PC-3 (cell line): Measurements from ENCODE around the gene GPC5. TPM values are rescaled to one million over a fixed set of nuclear protein-coding genes. Genes with fewer than 3 reads are reported as not detected.

Experiments
- ATAC-seq: fragments of 200-7000 bp; cut with Tn5 transposase; 2 replicates; pipeline ENCODE4 v1.9.1; 2020; ENCODE audit warnings: mild to moderate bottlenecking, moderate library complexity
- BruUV-seq: library from RNA; stranded (reverse); fragments of 400-500 nt; replicated peaks from 2 replicates; lab custom pipeline; 2021; lab: Mats Ljungman, UMichigan
- CTCF ChIA-PET: fragments of 300-600 bp; sonication (Branson Sonifier 250); formaldehyde crosslinking; loops from one replicate; lab custom pipeline; 2022; ENCODE audit warnings: antibody characterized with exemption; lab: Charles Lee
- POLR2A ChIA-PET: fragments of 300-600 bp; sonication (Branson Sonifier 250); formaldehyde crosslinking; loops from one replicate; lab custom pipeline; 2022; ENCODE audit warnings: antibody characterized with exemption; ENCODE audit not compliant: unreplicated experiment; lab: Charles Lee
- DNase-seq: peaks from one replicate; pipeline ENCODE4 v3.0.0-alpha.2; 2015
- H2AFZ ChIP-seq: fragments of 300-600 bp; sonication (generic); 2 replicates; pipeline ENCODE4 v1.6.0; 2016; ENCODE audit warnings: antibody characterized with exemption, low read length
- H3F3A ChIP-seq: fragments of 300-600 bp; sonication (generic); one replicate; pipeline ENCODE4 v1.6.0; 2017; ENCODE audit warnings: antibody characterized with exemption, low read length, control low read depth, mild to moderate bottlenecking; ENCODE audit not compliant: unreplicated experiment
- H3K27ac ChIP-seq: fragments of 300-600 bp; sonication (generic); 2 replicates; pipeline ENCODE4 v1.5.1; 2016; ENCODE audit warnings: mild to moderate bottlenecking, low read length
- H3K27me3 ChIP-seq: fragments of 300-600 bp; sonication (generic); 2 replicates; pipeline ENCODE4 v1.6.1; 2016; ENCODE audit warnings: low read length, mixed read lengths
- H3K36me3 ChIP-seq: fragments of 300-600 bp; sonication (generic); 2 replicates; pipeline ENCODE4 v1.6.1; 2016; ENCODE audit warnings: low read depth, mixed run types, low read length, mixed read lengths
- H3K4me1 ChIP-seq: fragments of 300-600 bp; sonication (generic); 2 replicates; pipeline ENCODE4 v1.5.1; 2016; ENCODE audit warnings: low read length; ENCODE audit not compliant: insufficient read depth
- H3K4me2 ChIP-seq: fragments of 300-600 bp; sonication (generic); 2 replicates; pipeline ENCODE4 v1.6.0; 2016; ENCODE audit warnings: low read length
- H3K4me3 ChIP-seq: fragments of 300-600 bp; sonication (generic); 2 replicates; pipeline ENCODE4 v1.5.1; 2016; ENCODE audit warnings: mild to moderate bottlenecking, low read length, mixed read lengths
- H3K79me2 ChIP-seq: fragments of 300-600 bp; sonication (generic); 2 replicates; pipeline ENCODE4 v1.6.1; 2017; ENCODE audit warnings: low read length, mixed read lengths
- H3K9ac ChIP-seq: fragments of 300-600 bp; sonication (generic); 2 replicates; pipeline ENCODE4 v1.6.0; 2016; ENCODE audit warnings: mild to moderate bottlenecking, low read length
- H3K9me2 ChIP-seq: fragments of 300-600 bp; sonication (generic); replicated peaks from 2 replicates; pipeline ENCODE4 v1.6.1; 2016; ENCODE audit warnings: mixed run types, low read length, mixed read lengths
- H3K9me3 ChIP-seq: fragments of 300-600 bp; sonication (generic); 2 replicates; pipeline ENCODE4 v1.6.1; 2016; ENCODE audit warnings: low read length, mixed read lengths
- H4K20me1 ChIP-seq: fragments of 300-600 bp; sonication (generic); 2 replicates; pipeline ENCODE4 v1.6.1; 2016; ENCODE audit warnings: low read length, mixed read lengths
- CTCF ChIP-seq: fragments of 300-600 bp; sonication (generic); conservative IDR thresholded peaks from 2 replicates; pipeline ENCODE4 v1.5.1; 2017; ENCODE audit warnings: antibody characterized with exemption, low read depth, mild to moderate bottlenecking, low read length
- EZH2 ChIP-seq: fragments of 300-600 bp; sonication (generic); IDR thresholded peaks from one replicate; pipeline ENCODE4 v1.6.1; 2017; ENCODE audit warnings: antibody characterized with exemption, mild to moderate bottlenecking, low read length; ENCODE audit not compliant: unreplicated experiment
- EZH2phosphoT487 ChIP-seq: fragments of 300-600 bp; sonication (generic); IDR thresholded peaks from 2 replicates; pipeline ENCODE4 v1.6.1; 2018; ENCODE audit warnings: mild to moderate bottlenecking, antibody characterized with exemption, low read length, borderline replicate concordance
- intact Hi-C: fragments of 100-400 bp; cut with micrococcal nuclease; formaldehyde crosslinking; loops from 2 replicates; pipeline ENCODE4 v1.9.0; 2023
- total RNA-seq: library from RNA; depleted of rRNA; stranded (reverse); fragments of >200 nt; gene quantifications from 2 replicates; pipeline ENCODE4 v1.2.3, GENCODE V29; 2014

GPC5 gene
- total RNA-seq, 1 experiment from 2014 or later, result not detected

GRCh38 chr13:92483894-92484293 lies 1085.5 kb downstream of the GPC5 start:
- CTCF ChIA-PET, result no interaction called here
- Histone ChIP-seq H3K36me3 (no peaks in the 10 kb centered on the region), H3K27ac (no peak overlapping the region), H4K20me1 (no peaks in the 10 kb centered on the region), H3K79me2 (no peaks in the 10 kb centered on the region), H3K4me2 (no peak overlapping the region), H3K4me3 (no peak overlapping the region), H3F3A (no peaks in the 10 kb centered on the region), H3K9me2 (no peaks in the 10 kb centered on the region), H2AFZ (no peak overlapping the region), H3K27me3 (no peaks in the 10 kb centered on the region), H3K9ac (no peak overlapping the region), H3K4me1 (no peaks in the 10 kb centered on the region), H3K9me3 (no peaks in the 10 kb centered on the region)
- intact Hi-C loops, result no loop called here
- POLR2A ChIA-PET, result no interaction called here
- DNase-seq, result no peak
- BruUV-seq, result no TSS peak
- ATAC-seq, result no peak
- no peak for TF ChIP-seq EZH2phosphoT487

GRCh38 chr13:92487238-92487637 lies 1088.8 kb downstream of the GPC5 start:
- intact Hi-C loops, result no loop called here

GRCh38 chr13:92488249-92488852 lies 1089.9 kb downstream of the GPC5 start:
- H3K79me2 ChIP-seq, result no peaks in the 10 kb centered on the region
- no peaks in the 10 kb centered on the region for H3K36me3 ChIP-seq
- intact Hi-C loops, result no loop called here
- no peaks in the 10 kb centered on the region for H4K20me1 ChIP-seq
- H3K27ac ChIP-seq, result no peak overlapping the region
- POLR2A ChIA-PET, result no interaction called here
- ATAC-seq (no peak), DNase-seq (no peak)
- no peaks in the 10 kb centered on the region for H3K27me3 ChIP-seq
- no peak overlapping the region for H3K4me3 ChIP-seq
- no peaks in the 10 kb centered on the region for H3F3A ChIP-seq
- no peak for TF ChIP-seq EZH2
- no peak for TF ChIP-seq EZH2phosphoT487
- TF ChIP-seq CTCF, result no peak
- no peaks in the 10 kb centered on the region for H3K9me3 ChIP-seq
- no peak overlapping the region for H2AFZ ChIP-seq
- BruUV-seq, result no TSS peak
- H3K9me2 ChIP-seq, result no peaks in the 10 kb centered on the region
- H3K4me1 ChIP-seq, result no peaks in the 10 kb centered on the region
- CTCF ChIA-PET, result no interaction called here
- no peak overlapping the region for H3K4me2 ChIP-seq
- H3K9ac ChIP-seq, result no peak overlapping the region

More at GRCh38 chr13:92487238-92487637, 1088.8 kb downstream of the GPC5 start:
- ChIA-PET CTCF (no interaction called here), POLR2A (no interaction called here)
- no peak overlapping the region for H3K27ac ChIP-seq
- no peaks in the 10 kb centered on the region for H3K9me2 ChIP-seq
- TF ChIP-seq EZH2phosphoT487, result no peak
- TF ChIP-seq CTCF, result no peak
- no peak for TF ChIP-seq EZH2
- no peak overlapping the region for H3K9ac ChIP-seq
- no peaks in the 10 kb centered on the region for H3K79me2 ChIP-seq
- H4K20me1 ChIP-seq, result no peaks in the 10 kb centered on the region
- no peaks in the 10 kb centered on the region for H3K9me3 ChIP-seq
- no peak overlapping the region for H3K4me2 ChIP-seq
- no peak overlapping the region for H2AFZ ChIP-seq
- no peaks in the 10 kb centered on the region for H3F3A ChIP-seq
- no peaks in the 10 kb centered on the region for H3K27me3 ChIP-seq
- no peak overlapping the region for H3K4me3 ChIP-seq
- no peaks in the 10 kb centered on the region for H3K36me3 ChIP-seq
- DNase-seq (no peak), ATAC-seq (no peak)
- no TSS peak for BruUV-seq
- H3K4me1 ChIP-seq, result no peaks in the 10 kb centered on the region
